ENCODE data around the gene MSMO1. TPM values are rescaled to one million over a fixed set of nuclear protein-coding genes. Genes with fewer than 3 reads are reported as not detected.

MSMO1 gene
- total and polyA plus RNA-seq, 10 of the 15 experiments (the other 5 are each of a cell fraction or from before 2014, with no cell fraction given), result 63.6 to 168 (median 105) TPM

DNA sequence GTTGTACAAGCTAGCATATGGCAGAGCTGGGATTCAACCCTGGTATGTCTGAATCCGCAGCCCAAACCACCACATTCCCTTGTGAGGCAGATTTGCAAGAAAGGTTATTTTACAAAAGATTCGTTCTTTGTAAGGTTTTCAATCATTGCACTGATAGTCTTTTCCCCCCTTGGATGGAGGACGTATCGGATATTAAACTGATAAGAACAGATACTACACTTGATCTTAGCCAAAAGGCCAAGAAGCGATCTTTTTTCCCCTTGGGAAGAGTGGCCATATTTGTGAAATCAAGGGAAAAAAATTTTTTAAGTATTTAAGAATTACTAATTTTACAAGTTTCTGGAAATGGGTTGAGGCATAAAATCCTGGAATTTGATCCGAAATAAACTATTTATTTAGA, 34.4 kb upstream of the MSMO1 start:
- H3K79me2 ChIP-seq (ENCODE audit: control insufficient read depth, insufficient read depth, low read length), result no peaks in the 10 kb centered on the region
- no peak overlapping the region for H2AFZ ChIP-seq (ENCODE audit: control insufficient read depth, low read depth, low read length)
- FAIRE-seq (no peak), ATAC-seq (no peak), DNase-seq (ENCODE audit: low read depth, low spot score) (no peak)
- SMC1A ChIA-PET (ENCODE audit: uncharacterized antibody, unreplicated experiment), result interaction anchor here (1.1 to 1.2 kb wide), 2 partner anchors 8 to 13 kb away, joined by 3 to 4 read pairs; no protein-coding TSS in a partner anchor
- in situ Hi-C loops (cut with MboI), result no loop called here
- no peak overlapping the region for H3K9ac ChIP-seq (ENCODE audit: control insufficient read depth, insufficient read depth, low read length)
- H3K9me3 ChIP-seq (replicated peaks; ENCODE audit: control insufficient read depth, insufficient read depth, low read length), result no peaks in the 10 kb centered on the region; the same call in 2 of the 3 replicates
- RAD21 ChIA-PET (ENCODE audit: unreplicated experiment), result interaction anchor here (1.0 kb wide), 2 partner anchors 29 to 34 kb away, joined by 3 to 5 read pairs; partner anchors contain the start of gene MSMO1
- BruUV-seq (replicated peaks), result no TSS peak
- POLR2A ChIA-PET, result interaction anchor here (1.0 kb wide), 2 partner anchors 23 to 34 kb away, joined by 3 to 4 read pairs; partner anchors contain the start of gene MSMO1
- no peak overlapping the region for H3K4me2 ChIP-seq (ENCODE audit: control insufficient read depth, insufficient read depth)
- no peaks in the 10 kb centered on the region for H4K20me1 ChIP-seq (ENCODE audit: control insufficient read depth, insufficient read depth)
- H3K4me1 ChIP-seq (ENCODE audit: control insufficient read depth, insufficient read depth, low read length), result peaks cover 20% of the 10 kb centered on the region
- H3K27ac ChIP-seq (ENCODE audit: control insufficient read depth, insufficient read depth), result no peak overlapping the region
- no peaks in the 10 kb centered on the region for H3K27me3 ChIP-seq (replicated peaks in 1 of 2; ENCODE audit: control insufficient read depth in 2 of 2, insufficient read depth in 2 of 2, low read length in 1 of 2)
- 98% methylated on average over 6 of the region's 6 CpGs for WGBS (ENCODE audit: insufficient coverage, insufficient replicate concordance, low lambda C conversion rate, missing lambda C conversion rate)
- CTCF ChIA-PET, result interaction anchor here (0.9 kb wide), 1 partner anchor 17 kb away, joined by 3 read pairs; no protein-coding TSS in a partner anchor
- H3K4me3 ChIP-seq, result no peak overlapping the region
- intact Hi-C loops (cut with micrococcal nuclease; ENCODE audit: unreplicated experiment), result no loop called here
- H3K36me3 ChIP-seq (ENCODE audit: control insufficient read depth in 2 of 2, insufficient read depth in 2 of 2, low read length in 1 of 2), result peaks cover 2 to 5% of the 10 kb centered on the region in 2 experiments; a peak in 2 of 4 replicates
- no peak for TF ChIP-seq PAX5 (IDR thresholded peaks at IDR 0.05; ENCODE audit: borderline replicate concordance, low read depth, low read length)
- TF ChIP-seq ZNF217 (IDR thresholded peaks at IDR 0.05), result no peak
- TF ChIP-seq, protein P1, sequence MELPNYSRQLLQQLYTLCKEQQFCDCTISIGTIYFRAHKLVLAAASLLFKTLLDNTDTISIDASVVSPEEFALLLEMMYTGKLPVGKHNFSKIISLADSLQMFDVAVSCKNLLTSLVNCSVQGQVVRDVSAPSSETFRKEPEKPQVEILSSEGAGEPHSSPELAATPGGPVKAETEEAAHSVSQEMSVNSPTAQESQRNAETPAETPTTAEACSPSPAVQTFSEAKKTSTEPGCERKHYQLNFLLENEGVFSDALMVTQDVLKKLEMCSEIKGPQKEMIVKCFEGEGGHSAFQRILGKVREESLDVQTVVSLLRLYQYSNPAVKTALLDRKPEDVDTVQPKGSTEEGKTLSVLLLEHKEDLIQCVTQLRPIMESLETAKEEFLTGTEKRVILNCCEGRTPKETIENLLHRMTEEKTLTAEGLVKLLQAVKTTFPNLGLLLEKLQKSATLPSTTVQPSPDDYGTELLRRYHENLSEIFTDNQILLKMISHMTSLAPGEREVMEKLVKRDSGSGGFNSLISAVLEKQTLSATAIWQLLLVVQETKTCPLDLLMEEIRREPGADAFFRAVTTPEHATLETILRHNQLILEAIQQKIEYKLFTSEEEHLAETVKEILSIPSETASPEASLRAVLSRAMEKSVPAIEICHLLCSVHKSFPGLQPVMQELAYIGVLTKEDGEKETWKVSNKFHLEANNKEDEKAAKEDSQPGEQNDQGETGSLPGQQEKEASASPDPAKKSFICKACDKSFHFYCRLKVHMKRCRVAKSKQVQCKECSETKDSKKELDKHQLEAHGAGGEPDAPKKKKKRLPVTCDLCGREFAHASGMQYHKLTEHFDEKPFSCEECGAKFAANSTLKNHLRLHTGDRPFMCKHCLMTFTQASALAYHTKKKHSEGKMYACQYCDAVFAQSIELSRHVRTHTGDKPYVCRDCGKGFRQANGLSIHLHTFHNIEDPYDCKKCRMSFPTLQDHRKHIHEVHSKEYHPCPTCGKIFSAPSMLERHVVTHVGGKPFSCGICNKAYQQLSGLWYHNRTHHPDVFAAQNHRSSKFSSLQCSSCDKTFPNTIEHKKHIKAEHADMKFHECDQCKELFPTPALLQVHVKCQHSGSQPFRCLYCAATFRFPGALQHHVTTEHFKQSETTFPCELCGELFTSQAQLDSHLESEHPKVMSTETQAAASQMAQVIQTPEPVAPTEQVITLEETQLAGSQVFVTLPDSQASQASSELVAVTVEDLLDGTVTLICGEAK (IDR thresholded peaks at IDR 0.05; ENCODE audit: borderline replicate concordance), result no peak
- TF ChIP-seq IRF4 (IDR thresholded peaks at IDR 0.05; ENCODE audit: low read depth, low read length), result no peak
- no peak for TF ChIP-seq RAD21 (IDR thresholded peaks at IDR 0.05; ENCODE audit: insufficient read depth, low read depth, low read length)
- TF ChIP-seq NR2C1 (IDR thresholded peaks at IDR 0.05), result no peak
- no peak for TF ChIP-seq MEF2A (IDR thresholded peaks at IDR 0.05; ENCODE audit: insufficient read depth, low read depth, low read length)
- TF ChIP-seq, protein P2, sequence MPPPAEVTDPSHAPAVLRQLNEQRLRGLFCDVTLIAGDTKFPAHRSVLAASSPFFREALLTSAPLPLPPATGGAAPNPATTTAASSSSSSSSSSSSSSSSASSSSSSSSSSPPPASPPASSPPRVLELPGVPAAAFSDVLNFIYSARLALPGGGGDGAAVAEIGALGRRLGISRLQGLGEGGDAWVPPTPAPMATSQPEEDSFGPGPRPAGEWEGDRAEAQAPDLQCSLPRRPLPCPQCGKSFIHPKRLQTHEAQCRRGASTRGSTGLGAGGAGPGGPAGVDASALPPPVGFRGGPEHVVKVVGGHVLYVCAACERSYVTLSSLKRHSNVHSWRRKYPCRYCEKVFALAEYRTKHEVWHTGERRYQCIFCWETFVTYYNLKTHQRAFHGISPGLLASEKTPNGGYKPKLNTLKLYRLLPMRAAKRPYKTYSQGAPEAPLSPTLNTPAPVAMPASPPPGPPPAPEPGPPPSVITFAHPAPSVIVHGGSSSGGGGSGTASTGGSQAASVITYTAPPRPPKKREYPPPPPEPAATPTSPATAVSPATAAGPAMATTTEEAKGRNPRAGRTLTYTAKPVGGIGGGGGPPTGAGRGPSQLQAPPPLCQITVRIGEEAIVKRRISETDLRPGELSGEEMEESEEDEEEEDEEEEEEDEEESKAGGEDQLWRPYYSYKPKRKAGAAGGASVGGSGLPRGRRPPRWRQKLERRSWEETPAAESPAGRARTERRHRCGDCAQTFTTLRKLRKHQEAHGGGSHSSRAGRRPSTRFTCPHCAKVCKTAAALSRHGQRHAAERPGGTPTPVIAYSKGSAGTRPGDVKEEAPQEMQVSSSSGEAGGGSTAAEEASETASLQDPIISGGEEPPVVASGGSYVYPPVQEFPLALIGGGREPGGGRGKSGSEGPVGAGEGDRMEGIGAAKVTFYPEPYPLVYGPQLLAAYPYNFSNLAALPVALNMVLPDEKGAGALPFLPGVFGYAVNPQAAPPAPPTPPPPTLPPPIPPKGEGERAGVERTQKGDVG (CRISPR knock-in tag; IDR thresholded peaks at IDR 0.05), result no peak
- TF ChIP-seq, protein P3, sequence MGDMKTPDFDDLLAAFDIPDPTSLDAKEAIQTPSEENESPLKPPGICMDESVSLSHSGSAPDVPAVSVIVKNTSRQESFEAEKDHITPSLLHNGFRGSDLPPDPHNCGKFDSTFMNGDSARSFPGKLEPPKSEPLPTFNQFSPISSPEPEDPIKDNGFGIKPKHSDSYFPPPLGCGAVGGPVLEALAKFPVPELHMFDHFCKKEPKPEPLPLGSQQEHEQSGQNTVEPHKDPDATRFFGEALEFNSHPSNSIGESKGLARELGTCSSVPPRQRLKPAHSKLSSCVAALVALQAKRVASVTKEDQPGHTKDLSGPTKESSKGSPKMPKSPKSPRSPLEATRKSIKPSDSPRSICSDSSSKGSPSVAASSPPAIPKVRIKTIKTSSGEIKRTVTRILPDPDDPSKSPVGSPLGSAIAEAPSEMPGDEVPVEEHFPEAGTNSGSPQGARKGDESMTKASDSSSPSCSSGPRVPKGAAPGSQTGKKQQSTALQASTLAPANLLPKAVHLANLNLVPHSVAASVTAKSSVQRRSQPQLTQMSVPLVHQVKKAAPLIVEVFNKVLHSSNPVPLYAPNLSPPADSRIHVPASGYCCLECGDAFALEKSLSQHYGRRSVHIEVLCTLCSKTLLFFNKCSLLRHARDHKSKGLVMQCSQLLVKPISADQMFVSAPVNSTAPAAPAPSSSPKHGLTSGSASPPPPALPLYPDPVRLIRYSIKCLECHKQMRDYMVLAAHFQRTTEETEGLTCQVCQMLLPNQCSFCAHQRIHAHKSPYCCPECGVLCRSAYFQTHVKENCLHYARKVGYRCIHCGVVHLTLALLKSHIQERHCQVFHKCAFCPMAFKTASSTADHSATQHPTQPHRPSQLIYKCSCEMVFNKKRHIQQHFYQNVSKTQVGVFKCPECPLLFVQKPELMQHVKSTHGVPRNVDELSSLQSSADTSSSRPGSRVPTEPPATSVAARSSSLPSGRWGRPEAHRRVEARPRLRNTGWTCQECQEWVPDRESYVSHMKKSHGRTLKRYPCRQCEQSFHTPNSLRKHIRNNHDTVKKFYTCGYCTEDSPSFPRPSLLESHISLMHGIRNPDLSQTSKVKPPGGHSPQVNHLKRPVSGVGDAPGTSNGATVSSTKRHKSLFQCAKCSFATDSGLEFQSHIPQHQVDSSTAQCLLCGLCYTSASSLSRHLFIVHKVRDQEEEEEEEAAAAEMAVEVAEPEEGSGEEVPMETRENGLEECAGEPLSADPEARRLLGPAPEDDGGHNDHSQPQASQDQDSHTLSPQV (IDR thresholded peaks at IDR 0.05), result no peak
- no peak for TF ChIP-seq CBX5 (IDR thresholded peaks at IDR 0.05; ENCODE audit: low read depth)
- TF ChIP-seq, protein P4, sequence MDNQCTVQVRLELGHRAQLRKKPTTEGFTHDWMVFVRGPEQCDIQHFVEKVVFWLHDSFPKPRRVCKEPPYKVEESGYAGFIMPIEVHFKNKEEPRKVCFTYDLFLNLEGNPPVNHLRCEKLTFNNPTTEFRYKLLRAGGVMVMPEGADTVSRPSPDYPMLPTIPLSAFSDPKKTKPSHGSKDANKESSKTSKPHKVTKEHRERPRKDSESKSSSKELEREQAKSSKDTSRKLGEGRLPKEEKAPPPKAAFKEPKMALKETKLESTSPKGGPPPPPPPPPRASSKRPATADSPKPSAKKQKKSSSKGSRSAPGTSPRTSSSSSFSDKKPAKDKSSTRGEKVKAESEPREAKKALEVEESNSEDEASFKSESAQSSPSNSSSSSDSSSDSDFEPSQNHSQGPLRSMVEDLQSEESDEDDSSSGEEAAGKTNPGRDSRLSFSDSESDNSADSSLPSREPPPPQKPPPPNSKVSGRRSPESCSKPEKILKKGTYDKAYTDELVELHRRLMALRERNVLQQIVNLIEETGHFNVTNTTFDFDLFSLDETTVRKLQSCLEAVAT (IDR thresholded peaks at IDR 0.05), result no peak

Measured in GM12878 (cell line).